ENCODE results near the gene TMEFF1.
A peak's percentile ranks its signal among the peaks of the same experiment; 100 is the strongest.
"Not testable (repeated sequence)": the region's sequence is repeated elsewhere in the genome, so short reads cannot be mapped to it uniquely, and the experiment has no call there.

TMEFF1 gene

GRCh38 chr9:100472788-100473275 lies at the start of gene TMEFF1:
TMEFF1 (plus strand) TSS chr9:100473149; CDS start chr9:100473545, 396 bp downstream.
- DNase-seq = no peak

- DNase-seq = no peak
Measured at GRCh38 chr9:100425758-100426157, 47.2 kb upstream of the TMEFF1 start.

GRCh38 chr9:100426189-100426529 lies 46.8 kb upstream of the TMEFF1 start:
- no peak for DNase-seq

GRCh38 chr9:100426530-100427365 lies 46.2 kb upstream of the TMEFF1 start, which contains the start of gene MSANTD3:
MSANTD3 (plus strand) TSS chr9:100427143; CDS start chr9:100441939, 14,796 bp downstream.
- peak; percentile 54 for DNase-seq

GRCh38 chr9:100427366-100428263 lies 45.3 kb upstream of the TMEFF1 start:
- peak; percentile 27 for DNase-seq

- peak; percentile 96 for DNase-seq
Measured at GRCh38 chr9:100428871-100429654, 43.9 kb upstream of the TMEFF1 start.

GRCh38 chr9:100430286-100430940 lies 42.5 kb upstream of the TMEFF1 start:
- no peak for DNase-seq

- no peak for DNase-seq
Measured at GRCh38 chr9:100431886-100432285, 41.1 kb upstream of the TMEFF1 start.

GRCh38 chr9:100432736-100433135 lies 40.2 kb upstream of the TMEFF1 start:
- no peak for DNase-seq

GRCh38 chr9:100436571-100436970 lies 36.4 kb upstream of the TMEFF1 start:
- no peak for DNase-seq

GRCh38 chr9:100437860-100438805 lies 34.8 kb upstream of the TMEFF1 start:
- peak; percentile 68 for DNase-seq

GRCh38 chr9:100440071-100440470 lies 32.9 kb upstream of the TMEFF1 start:
- DNase-seq = no peak

GRCh38 chr9:100440487-100440886 lies 32.5 kb upstream of the TMEFF1 start:
- DNase-seq = not testable (repeated sequence)

- DNase-seq = no peak
Measured at GRCh38 chr9:100441911-100442361, 31.0 kb upstream of the TMEFF1 start.

GRCh38 chr9:100443781-100444768 lies 28.9 kb upstream of the TMEFF1 start:
- no peak for DNase-seq

- no peak for DNase-seq
Measured at GRCh38 chr9:100445161-100445902, 27.6 kb upstream of the TMEFF1 start.

- no peak for DNase-seq
Measured at GRCh38 chr9:100445903-100446549, 26.9 kb upstream of the TMEFF1 start.

- no peak for DNase-seq
Measured at GRCh38 chr9:100447041-100447440, 25.9 kb upstream of the TMEFF1 start.
